ENCODE results near the gene SLAMF1.
"Not testable (repeated sequence)": the region's sequence is repeated elsewhere in the genome, so short reads cannot be mapped to it uniquely, and the experiment has no call there.

The SLAMF1 gene

DNA sequence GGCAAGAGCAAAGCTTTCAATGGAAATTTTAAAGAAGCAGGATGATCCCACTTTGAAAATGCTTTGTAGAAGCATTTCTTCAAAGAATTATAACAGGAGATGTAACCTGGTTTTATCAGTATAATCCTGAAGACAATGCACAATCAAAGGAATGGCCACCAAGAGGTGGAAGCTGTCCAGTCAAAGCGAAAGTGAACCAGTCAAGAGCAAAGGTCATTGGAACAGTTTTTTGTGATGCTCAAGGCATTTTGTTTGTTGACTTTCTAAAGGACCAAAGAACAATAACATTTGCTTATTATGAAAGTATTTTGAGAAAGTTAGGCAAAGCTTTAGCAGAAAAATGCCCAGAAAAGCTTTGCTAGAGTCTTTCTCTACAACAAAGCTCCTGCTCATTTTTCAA, 62.1 kb downstream of the SLAMF1 start:
- no peak overlapping the region for H3K4me3 ChIP-seq (replicated peaks; ENCODE audit: low read depth, low read length)
- H3K36me3 ChIP-seq (ENCODE audit: control insufficient read depth, insufficient read depth, low read length), result no peaks in the 10 kb centered on the region
- no peak for DNase-seq (ENCODE audit: extremely low read depth, insufficient read length)
- TF ChIP-seq, protein P1, sequence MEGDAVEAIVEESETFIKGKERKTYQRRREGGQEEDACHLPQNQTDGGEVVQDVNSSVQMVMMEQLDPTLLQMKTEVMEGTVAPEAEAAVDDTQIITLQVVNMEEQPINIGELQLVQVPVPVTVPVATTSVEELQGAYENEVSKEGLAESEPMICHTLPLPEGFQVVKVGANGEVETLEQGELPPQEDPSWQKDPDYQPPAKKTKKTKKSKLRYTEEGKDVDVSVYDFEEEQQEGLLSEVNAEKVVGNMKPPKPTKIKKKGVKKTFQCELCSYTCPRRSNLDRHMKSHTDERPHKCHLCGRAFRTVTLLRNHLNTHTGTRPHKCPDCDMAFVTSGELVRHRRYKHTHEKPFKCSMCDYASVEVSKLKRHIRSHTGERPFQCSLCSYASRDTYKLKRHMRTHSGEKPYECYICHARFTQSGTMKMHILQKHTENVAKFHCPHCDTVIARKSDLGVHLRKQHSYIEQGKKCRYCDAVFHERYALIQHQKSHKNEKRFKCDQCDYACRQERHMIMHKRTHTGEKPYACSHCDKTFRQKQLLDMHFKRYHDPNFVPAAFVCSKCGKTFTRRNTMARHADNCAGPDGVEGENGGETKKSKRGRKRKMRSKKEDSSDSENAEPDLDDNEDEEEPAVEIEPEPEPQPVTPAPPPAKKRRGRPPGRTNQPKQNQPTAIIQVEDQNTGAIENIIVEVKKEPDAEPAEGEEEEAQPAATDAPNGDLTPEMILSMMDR (IDR thresholded peaks at IDR 0.05; ENCODE audit: insufficient read depth, low read length, poor library complexity, severe bottlenecking), result no peak
- H3K27me3 ChIP-seq (replicated peaks; ENCODE audit: control insufficient read depth, insufficient read depth, low read length), result no peaks in the 10 kb centered on the region

DNA sequence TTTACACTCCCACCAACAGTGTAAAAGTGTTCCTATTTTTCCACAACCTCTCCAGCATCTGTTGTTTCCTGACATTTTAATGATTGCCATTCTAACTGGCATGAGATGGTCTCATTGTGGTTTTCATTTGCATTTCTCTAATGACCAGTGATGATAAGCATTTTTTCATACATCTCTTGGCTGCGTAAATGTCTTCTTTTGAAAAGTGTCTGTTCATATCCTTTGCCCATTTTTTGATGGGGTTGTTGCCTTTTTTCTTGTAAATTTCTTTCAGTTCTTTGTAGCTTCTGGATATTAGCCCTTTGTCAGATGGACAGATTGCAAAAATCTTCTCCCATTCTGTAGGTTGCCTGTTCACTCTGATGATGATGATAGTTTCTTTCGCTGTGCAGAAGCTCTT, 63.9 kb downstream of the SLAMF1 start:
- not testable (repeated sequence) for H3K4me3 ChIP-seq (replicated peaks; ENCODE audit: low read depth, low read length); H3K27me3 ChIP-seq (replicated peaks; ENCODE audit: control insufficient read depth, insufficient read depth, low read length); H3K36me3 ChIP-seq (ENCODE audit: control insufficient read depth, insufficient read depth, low read length); DNase-seq (ENCODE audit: extremely low read depth, insufficient read length)

DNA sequence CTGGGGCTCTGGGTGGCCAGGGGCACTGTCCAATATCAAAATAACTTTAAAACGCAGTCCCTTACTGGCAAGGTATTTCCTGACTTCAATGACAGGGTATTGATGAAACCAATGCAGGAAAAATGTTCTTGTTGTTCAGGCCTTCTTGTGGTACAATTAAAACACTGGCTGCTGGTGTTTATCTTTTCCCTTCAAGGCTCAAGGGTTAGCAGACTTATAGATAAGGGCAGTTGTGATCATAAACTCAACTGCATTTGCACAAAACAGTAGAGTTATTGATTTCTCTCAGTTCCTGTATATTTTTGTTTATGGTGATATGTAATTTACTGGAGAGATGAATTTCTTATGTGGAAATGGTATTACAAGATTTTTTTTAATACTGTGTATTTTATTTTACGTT, 64.9 kb downstream of the SLAMF1 start:
- TF ChIP-seq, protein P1 (IDR thresholded peaks at IDR 0.05; ENCODE audit: insufficient read depth, low read length, poor library complexity, severe bottlenecking), result no peak
- Histone ChIP-seq H3K36me3 (ENCODE audit: control insufficient read depth, insufficient read depth, low read length) (no peaks in the 10 kb centered on the region), H3K4me3 (replicated peaks; ENCODE audit: low read depth, low read length) (no peak overlapping the region), H3K27me3 (replicated peaks; ENCODE audit: control insufficient read depth, insufficient read depth, low read length) (no peaks in the 10 kb centered on the region)
- no peak for DNase-seq (ENCODE audit: extremely low read depth, insufficient read length)

DNA sequence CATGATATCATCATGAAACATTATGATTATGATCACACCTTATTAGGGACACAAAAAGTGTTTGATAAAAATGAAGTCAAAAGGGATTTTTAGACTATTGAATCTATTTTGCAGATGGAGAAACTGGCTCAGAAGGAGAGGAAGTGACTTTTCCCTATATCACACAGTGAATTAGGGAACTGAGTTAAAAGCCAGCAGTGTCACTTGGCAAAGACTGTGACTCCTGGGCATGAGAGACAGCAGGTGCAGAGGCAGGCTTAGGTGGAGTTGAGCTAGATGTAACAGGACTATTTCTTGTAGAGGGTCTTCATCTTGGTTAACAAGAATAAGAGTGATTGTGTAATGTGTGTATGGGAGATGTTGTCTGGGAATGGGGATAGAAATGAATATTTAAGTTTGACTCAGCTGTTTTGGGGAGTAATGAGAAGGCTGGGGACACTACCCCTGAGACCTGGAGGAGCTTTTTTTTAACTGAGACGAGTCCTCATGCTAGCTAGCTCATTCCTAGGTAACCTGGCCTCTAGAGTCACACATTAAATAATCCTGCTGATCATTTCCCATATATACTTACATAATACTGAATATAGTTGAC, 66.5 kb downstream of the SLAMF1 start:
- Histone ChIP-seq H3K4me3 (replicated peaks; ENCODE audit: low read depth, low read length) (no peak overlapping the region), H3K27me3 (replicated peaks; ENCODE audit: control insufficient read depth, insufficient read depth, low read length) (no peaks in the 10 kb centered on the region), H3K36me3 (ENCODE audit: control insufficient read depth, insufficient read depth, low read length) (no peaks in the 10 kb centered on the region)
- DNase-seq (ENCODE audit: extremely low read depth, insufficient read length), result no peak
- TF ChIP-seq, protein P1 (IDR thresholded peaks at IDR 0.05; ENCODE audit: insufficient read depth, low read length, poor library complexity, severe bottlenecking), result no peak

DNA sequence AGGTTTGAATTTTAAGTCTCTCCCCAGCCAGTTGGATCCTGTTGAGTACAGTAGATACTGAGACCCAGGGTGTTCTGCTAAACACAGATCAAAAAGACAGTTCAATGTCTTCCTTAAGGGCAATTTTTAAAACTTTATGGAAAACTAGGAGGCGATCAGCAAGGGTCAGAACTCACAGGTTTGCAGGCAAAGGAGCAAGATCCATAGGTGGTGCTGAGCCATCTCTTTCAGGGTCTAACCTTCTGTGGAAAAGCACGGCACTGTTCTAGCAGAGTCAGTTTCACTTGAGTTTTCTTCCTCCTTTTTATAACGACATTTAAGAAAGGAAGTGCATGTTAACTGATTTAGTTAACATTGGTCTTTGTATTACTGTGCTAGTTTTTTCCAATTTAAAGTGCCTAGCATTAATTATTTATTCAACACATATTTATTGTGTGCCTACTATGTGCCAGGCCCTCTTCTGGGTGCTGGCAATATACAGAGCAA, 67.6 kb downstream of the SLAMF1 start, which contains the start of gene CD84:
Gene CD84, minus strand, starts transcription at position 281 of the 486 bp plus-strand sequence. Its CDS starts 59 bp downstream, at position 222.
- Histone ChIP-seq H3K4me3 (replicated peaks; ENCODE audit: low read depth, low read length) (peak within 1 kb of the TSS; percentile 56), H3K36me3 (ENCODE audit: control insufficient read depth, insufficient read depth, low read length) (no peaks in the 10 kb centered on the region), H3K27me3 (replicated peaks; ENCODE audit: control insufficient read depth, insufficient read depth, low read length) (no peaks in the 10 kb centered on the region)
- TF ChIP-seq, protein P1 (IDR thresholded peaks at IDR 0.05; ENCODE audit: insufficient read depth, low read length, poor library complexity, severe bottlenecking), result no peak
- DNase-seq (ENCODE audit: extremely low read depth, insufficient read length), result no peak

DNA sequence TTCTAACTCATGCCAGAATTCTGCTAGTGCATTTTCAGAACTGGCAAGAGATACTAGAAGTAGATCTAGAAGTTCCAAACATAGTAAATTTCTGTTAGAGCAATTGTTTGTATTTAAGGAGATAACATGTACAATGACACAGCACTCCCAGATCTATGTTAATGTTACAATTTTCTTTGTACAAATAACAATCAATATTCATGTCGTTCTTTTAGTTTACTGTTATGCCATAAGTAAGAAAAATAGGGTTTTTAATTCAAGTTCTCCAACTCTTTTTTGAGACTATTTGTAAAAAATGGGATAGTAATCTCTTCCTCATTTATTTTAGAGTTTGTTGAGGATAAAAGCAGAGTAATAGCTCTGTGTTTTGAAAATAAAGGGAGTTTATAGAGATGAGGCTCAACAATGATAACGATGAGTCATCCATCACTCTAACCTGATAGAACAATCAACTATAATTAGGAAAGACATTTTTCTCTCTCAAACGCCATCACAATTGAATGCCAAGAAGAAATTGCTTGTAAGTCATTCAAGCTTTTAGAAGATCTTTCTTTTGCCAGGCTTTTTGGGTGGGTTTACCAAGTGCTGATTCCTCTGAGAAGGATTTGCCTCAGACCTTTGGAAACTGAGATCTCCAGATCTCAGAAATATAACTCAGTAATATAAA, 68.2 kb downstream of the SLAMF1 start:
- no peak for DNase-seq (ENCODE audit: extremely low read depth, insufficient read length)
- H3K36me3 ChIP-seq (ENCODE audit: control insufficient read depth, insufficient read depth, low read length), result no peaks in the 10 kb centered on the region
- H3K4me3 ChIP-seq (replicated peaks; ENCODE audit: low read depth, low read length), result peak overlapping the region; percentile 56
- no peaks in the 10 kb centered on the region for H3K27me3 ChIP-seq (replicated peaks; ENCODE audit: control insufficient read depth, insufficient read depth, low read length)
- TF ChIP-seq, protein P1 (IDR thresholded peaks at IDR 0.05; ENCODE audit: insufficient read depth, low read length, poor library complexity, severe bottlenecking), result no peak
